Hepatocyte (in vitro differentiated cells): Measurements from ENCODE around the gene MEIS2.

Source experiments
- CTCF ChIP-seq: fragments of 200-600 bp; sonication (generic); IDR thresholded peaks from 2 replicates; pipeline ENCODE4 v1.5.1; 2016; ENCODE audit warnings: antibody characterized with exemption, mild to moderate bottlenecking; ENCODE audit not compliant: poor library complexity
- EZH2 ChIP-seq: fragments of 200-600 bp; sonication (generic); IDR thresholded peaks from 2 replicates; pipeline ENCODE4 v1.6.1; 2016; ENCODE audit warnings: antibody characterized with exemption, mild to moderate bottlenecking, borderline replicate concordance

DNA sequence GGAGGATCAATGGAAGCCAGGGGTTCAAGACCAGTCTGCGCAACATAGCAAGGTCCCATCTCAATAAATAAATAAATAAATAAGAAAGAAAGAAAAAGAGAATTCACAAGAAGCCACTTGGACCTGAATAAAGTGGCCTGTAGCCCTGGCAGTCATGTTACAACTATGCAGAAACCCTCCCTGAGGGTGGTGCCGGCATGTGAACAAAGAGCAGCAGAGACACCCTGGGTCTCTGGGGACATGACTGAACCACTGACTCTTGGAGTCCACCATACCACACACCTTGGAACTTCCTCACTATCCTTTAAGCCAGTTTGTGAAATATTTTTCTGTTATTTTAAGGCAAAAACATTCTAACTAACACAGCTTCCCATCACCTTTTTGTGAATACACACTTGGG is 93.0 kb downstream of the MEIS2 start:
- no peak for TF ChIP-seq CTCF
- no peak for TF ChIP-seq EZH2
